ENCODE measurements around the gene MYO7A.

MYO7A gene

DNA sequence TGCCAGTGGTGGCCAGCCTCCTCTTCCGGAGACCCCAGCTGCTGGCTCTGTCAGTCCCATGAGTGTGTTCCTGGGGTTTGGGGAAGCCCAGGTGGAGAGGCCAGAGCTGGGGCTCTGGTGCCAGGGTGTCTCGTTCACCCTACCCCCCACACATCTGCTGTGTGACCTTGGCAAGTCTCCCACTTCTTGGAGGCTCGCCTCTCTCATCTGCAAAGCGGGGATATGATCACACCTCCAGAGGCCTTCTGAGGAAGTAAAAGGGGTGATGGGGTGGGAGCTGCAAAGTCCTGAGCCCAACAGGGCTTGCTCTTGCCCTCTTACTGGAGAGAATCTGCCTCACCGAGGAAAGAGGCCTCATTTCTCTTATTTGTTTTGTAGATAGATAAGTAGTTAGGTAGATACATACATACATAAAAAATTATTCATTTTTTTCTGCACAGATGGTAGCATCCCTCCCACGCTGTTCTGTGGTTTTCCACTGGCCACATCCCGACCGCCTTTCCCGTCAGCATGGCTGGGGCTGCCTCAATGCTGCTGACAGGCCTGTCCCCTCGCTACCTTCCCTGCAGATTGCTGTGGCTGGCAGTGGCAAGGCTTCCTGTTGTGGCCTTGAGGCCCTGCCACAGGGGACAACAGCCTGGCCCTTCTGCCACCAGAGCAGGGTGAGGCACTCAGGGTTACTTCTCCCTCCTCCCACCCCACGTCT lies 23.9 kb downstream of the MYO7A start:
- intact Hi-C loops (cut with DNase I; ENCODE audit: low total_unique reads) = no loop called here
- no peak overlapping the region for H3K4me3 ChIP-seq
- no peak for DNase-seq
- H3K27ac ChIP-seq = no peak overlapping the region
- H3K9me3 ChIP-seq = no peaks in the 10 kb centered on the region
- peaks cover 0 to 5% of the 10 kb centered on the region in 2 donors for H3K27me3 ChIP-seq
- H3K4me1 ChIP-seq = peaks cover 0 to 18% (median 12%) of the 10 kb centered on the region in 4 donors
- no peaks in the 10 kb centered on the region for H3K36me3 ChIP-seq
- TF ChIP-seq, protein P1, sequence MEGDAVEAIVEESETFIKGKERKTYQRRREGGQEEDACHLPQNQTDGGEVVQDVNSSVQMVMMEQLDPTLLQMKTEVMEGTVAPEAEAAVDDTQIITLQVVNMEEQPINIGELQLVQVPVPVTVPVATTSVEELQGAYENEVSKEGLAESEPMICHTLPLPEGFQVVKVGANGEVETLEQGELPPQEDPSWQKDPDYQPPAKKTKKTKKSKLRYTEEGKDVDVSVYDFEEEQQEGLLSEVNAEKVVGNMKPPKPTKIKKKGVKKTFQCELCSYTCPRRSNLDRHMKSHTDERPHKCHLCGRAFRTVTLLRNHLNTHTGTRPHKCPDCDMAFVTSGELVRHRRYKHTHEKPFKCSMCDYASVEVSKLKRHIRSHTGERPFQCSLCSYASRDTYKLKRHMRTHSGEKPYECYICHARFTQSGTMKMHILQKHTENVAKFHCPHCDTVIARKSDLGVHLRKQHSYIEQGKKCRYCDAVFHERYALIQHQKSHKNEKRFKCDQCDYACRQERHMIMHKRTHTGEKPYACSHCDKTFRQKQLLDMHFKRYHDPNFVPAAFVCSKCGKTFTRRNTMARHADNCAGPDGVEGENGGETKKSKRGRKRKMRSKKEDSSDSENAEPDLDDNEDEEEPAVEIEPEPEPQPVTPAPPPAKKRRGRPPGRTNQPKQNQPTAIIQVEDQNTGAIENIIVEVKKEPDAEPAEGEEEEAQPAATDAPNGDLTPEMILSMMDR (IDR thresholded peaks at IDR 0.05) = no peak

DNA sequence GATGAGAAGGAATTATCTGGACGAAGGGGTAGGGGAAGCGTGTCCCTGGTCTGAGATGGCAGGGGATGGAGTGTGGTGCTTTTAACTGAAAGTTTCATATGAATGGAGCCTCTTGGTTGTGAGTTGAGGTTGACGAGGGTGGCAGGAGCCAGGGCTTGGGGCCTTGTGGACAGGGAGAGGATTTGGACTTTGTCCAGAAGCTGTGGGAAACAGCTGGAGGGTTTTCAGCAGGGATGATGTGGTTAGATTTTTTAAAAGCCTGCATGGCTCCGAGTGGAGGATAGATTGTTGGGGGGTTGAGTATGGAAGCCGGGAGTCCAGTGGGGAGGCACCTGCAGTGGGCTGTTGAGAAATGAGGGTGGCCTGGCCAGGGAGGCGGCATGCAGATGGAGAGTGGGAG lies 24.8 kb downstream of the MYO7A start:
- H3K27ac ChIP-seq = no peak overlapping the region
- peaks cover 0 to 18% (median 12%) of the 10 kb centered on the region in 4 donors for H3K4me1 ChIP-seq
- H3K36me3 ChIP-seq = no peaks in the 10 kb centered on the region
- no peaks in the 10 kb centered on the region for H3K9me3 ChIP-seq
- no peak overlapping the region for H3K4me3 ChIP-seq
- intact Hi-C loops (cut with DNase I; ENCODE audit: low total_unique reads) = no loop called here
- no peak for DNase-seq
- H3K27me3 ChIP-seq = peaks cover 0 to under 1% of the 10 kb centered on the region in 2 donors
- TF ChIP-seq, protein P1 (IDR thresholded peaks at IDR 0.05) = no peak

DNA sequence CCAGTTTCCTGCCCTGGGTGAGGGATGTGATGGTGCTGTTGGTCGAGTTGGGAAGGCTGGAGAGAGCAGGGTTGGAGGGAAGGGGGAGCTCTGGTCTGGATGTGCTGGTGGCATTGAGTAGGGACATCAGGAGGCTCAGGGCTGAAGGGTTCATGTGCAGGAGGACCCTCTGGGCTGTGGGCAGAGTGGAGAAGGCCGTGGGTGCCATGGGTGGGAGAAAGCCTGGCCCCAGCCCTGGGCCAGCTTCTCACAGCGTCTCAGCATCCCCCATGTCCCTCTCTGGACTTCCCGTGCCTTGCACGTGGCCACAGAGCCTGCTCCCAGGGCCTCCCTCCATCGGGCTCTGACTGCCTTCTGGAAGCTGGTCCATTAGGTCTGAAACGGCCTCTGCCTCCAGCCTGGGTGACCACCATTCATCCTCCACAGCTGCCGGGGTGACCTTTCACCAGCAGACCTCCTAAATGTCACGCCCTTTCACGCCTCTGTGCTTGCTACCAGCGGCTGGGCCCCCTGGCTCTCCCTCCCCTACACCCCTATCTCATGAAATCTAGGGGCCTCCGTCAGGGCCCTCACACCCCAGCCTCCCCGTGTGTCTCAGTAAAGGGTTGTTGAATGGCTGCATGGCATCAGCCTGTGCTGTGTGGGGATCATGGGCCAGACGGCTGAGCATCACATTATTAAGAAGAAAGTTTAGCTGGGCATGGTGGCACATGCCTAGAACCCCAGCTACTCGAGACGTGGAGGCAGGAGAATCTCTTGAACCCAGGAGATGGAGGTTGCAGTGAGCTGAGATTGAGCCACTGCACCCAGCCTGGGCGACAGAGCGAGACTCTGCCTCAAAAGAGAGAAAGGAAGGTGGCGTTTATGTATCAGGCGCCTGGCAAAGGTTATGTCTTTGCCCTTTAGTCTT lies 25.5 kb downstream of the MYO7A start:
- Histone ChIP-seq H3K4me3 (no peak overlapping the region), H3K27me3 (no peaks in the 10 kb centered on the region), H3K36me3 (no peaks in the 10 kb centered on the region), H3K9me3 (no peaks in the 10 kb centered on the region), H3K4me1 (peaks cover 0 to 18% (median 12%) of the 10 kb centered on the region in 4 donors), H3K27ac (no peak overlapping the region)
- TF ChIP-seq, protein P1 (IDR thresholded peaks at IDR 0.05) = no peak
- DNase-seq = no peak
- intact Hi-C loops (cut with DNase I; ENCODE audit: low total_unique reads) = no loop called here

DNA sequence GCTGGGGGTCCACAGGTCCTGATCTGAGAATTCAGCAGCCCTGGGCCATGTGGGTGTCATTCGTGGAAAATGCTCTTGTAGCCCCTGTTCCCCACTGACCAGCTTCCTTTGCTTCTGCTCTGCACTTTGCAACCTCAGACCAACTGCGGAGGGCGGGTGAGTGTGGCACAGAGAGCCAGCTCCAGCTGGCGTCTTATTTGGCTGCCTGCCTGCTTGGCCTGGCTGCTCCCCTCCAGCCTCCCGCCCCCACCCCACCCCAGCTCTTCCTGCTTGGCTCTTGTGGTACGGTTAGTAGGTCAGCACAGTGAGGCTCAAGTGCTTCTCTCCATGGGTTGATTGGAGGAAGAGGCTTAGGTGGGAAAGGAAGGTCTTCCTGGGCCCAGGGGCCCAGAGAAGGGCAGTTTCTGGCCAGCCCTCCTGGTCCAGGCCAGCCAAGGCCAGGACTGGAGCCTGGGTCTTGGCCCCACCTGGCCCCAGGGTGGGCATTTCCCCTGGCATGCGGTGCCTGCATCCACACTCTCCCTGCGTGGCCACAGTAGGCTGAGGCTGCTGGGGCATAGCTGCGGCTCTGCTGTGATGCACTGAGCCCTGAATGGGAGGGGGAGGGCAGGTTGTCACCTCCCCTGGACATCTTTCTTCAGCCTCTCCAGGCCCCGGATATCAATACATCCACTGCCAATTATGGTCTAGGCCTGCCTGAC lies 26.5 kb downstream of the MYO7A start:
- no peaks in the 10 kb centered on the region for H3K36me3 ChIP-seq
- TF ChIP-seq, protein P1 (IDR thresholded peaks at IDR 0.05) = no peak
- H3K4me3 ChIP-seq = no peak overlapping the region
- intact Hi-C loops (cut with DNase I; ENCODE audit: low total_unique reads) = no loop called here
- peak in 1 of 2 donors; percentile 58 for DNase-seq
- no peaks in the 10 kb centered on the region for H3K9me3 ChIP-seq
- H3K27me3 ChIP-seq = no peaks in the 10 kb centered on the region
- peaks cover 0 to 18% (median 12%) of the 10 kb centered on the region in 4 donors for H3K4me1 ChIP-seq
- no peak overlapping the region for H3K27ac ChIP-seq

DNA sequence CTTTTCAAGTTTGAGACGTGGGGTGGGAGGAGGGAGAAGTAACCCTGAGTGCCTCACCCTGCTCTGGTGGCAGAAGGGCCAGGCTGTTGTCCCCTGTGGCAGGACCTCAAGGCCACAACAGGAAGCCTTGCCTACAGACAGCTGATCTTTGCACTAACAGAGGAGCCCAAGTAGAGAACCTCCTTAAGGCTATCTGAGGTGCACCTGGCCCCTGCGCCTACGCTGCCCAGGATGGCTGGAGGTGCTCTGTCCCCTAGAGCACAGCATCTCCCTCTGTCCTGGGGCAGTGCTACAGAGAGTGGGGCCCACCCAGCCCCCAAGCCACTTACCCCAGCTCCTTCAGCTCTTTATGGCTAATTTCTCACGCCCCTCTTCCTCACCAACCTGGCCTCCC lies 27.0 kb downstream of the MYO7A start:
- Histone ChIP-seq H3K27ac (no peak overlapping the region), H3K4me1 (peaks cover 0 to 18% (median 12%) of the 10 kb centered on the region in 4 donors), H3K36me3 (no peaks in the 10 kb centered on the region), H3K9me3 (no peaks in the 10 kb centered on the region), H3K4me3 (no peak overlapping the region), H3K27me3 (no peaks in the 10 kb centered on the region)
- intact Hi-C loops (cut with DNase I; ENCODE audit: low total_unique reads) = no loop called here
- TF ChIP-seq, protein P1 (IDR thresholded peaks at IDR 0.05) = no peak
- DNase-seq = no peak
